ENCODE measurements around the gene FRMD5. TPM values are rescaled to one million over a fixed set of nuclear protein-coding genes. Genes with fewer than 3 reads are reported as not detected.

Gene FRMD5
- total RNA-seq, 1 donor from 2014 or later = 69.1 TPM

GRCh38 chr15:43948691-43949325 lies 246.3 kb downstream of the FRMD5 start:
- intact Hi-C loops (cut with DNase I) = no loop called here
- DNase-seq (ENCODE audit: low spot score) = no peak

GRCh38 chr15:43943511-43943910 lies 251.6 kb downstream of the FRMD5 start:
- intact Hi-C loops (cut with DNase I) = no loop called here
- DNase-seq (ENCODE audit: low spot score) = no peak

GRCh38 chr15:43942194-43942593 lies 252.9 kb downstream of the FRMD5 start:
- intact Hi-C loops (cut with DNase I) = no loop called here
- DNase-seq (ENCODE audit: low spot score) = no peak

- intact Hi-C loops (cut with DNase I) = no loop called here
- DNase-seq (ENCODE audit: low spot score) = no peak
These were observed 253.5 kb downstream of the FRMD5 start for GRCh38 chr15:43941555-43941954.

- DNase-seq (ENCODE audit: low spot score) = no peak
- intact Hi-C loops (cut with DNase I) = no loop called here
These were observed 254.0 kb downstream of the FRMD5 start for GRCh38 chr15:43941071-43941470.

- DNase-seq (ENCODE audit: low spot score) = no peak
- intact Hi-C loops (cut with DNase I) = no loop called here
These were observed 256.0 kb downstream of the FRMD5 start for GRCh38 chr15:43939070-43939469.

- no peak for DNase-seq (ENCODE audit: low spot score)
- intact Hi-C loops (cut with DNase I) = no loop called here
These were observed 260.6 kb downstream of the FRMD5 start for GRCh38 chr15:43934480-43934879.

- intact Hi-C loops (cut with DNase I) = no loop called here
- no peak for DNase-seq (ENCODE audit: low spot score)
These were observed 262.2 kb downstream of the FRMD5 start for GRCh38 chr15:43932907-43933306.

- intact Hi-C loops (cut with DNase I) = no loop called here
- no peak for DNase-seq (ENCODE audit: low spot score)
These were observed 263.2 kb downstream of the FRMD5 start for GRCh38 chr15:43931790-43932435.

- DNase-seq (ENCODE audit: low spot score) = no peak
- intact Hi-C loops (cut with DNase I) = no loop called here
These were observed 264.0 kb downstream of the FRMD5 start for GRCh38 chr15:43931119-43931518.

GRCh38 chr15:43930556-43930955 lies 264.5 kb downstream of the FRMD5 start:
- intact Hi-C loops (cut with DNase I) = no loop called here

GRCh38 chr15:43930079-43930478 lies 265.0 kb downstream of the FRMD5 start:
- no peak for DNase-seq (ENCODE audit: low spot score)
- intact Hi-C loops (cut with DNase I) = no loop called here

More at GRCh38 chr15:43930556-43930955, 264.5 kb downstream of the FRMD5 start:
- no peak for DNase-seq (ENCODE audit: low spot score)

GRCh38 chr15:43928152-43928551 lies 266.9 kb downstream of the FRMD5 start:
- no peak for DNase-seq (ENCODE audit: low spot score)

GRCh38 chr15:43927203-43927602 lies 267.9 kb downstream of the FRMD5 start:
- intact Hi-C loops (cut with DNase I) = no loop called here
- DNase-seq (ENCODE audit: low spot score) = no peak

More at GRCh38 chr15:43928152-43928551, 266.9 kb downstream of the FRMD5 start:
- intact Hi-C loops (cut with DNase I) = no loop called here

- DNase-seq (ENCODE audit: low spot score) = no peak
- intact Hi-C loops (cut with DNase I) = no loop called here
These were observed 271.5 kb downstream of the FRMD5 start for GRCh38 chr15:43923553-43923952.

- DNase-seq (ENCODE audit: low spot score) = no peak
- intact Hi-C loops (cut with DNase I) = no loop called here
These were observed 273.1 kb downstream of the FRMD5 start for GRCh38 chr15:43922021-43922420.

- intact Hi-C loops (cut with DNase I) = no loop called here
- no peak for DNase-seq (ENCODE audit: low spot score)
These were observed 274.3 kb downstream of the FRMD5 start for GRCh38 chr15:43920815-43921214.

- intact Hi-C loops (cut with DNase I) = no loop called here
- DNase-seq (ENCODE audit: low spot score) = no peak
These were observed 274.8 kb downstream of the FRMD5 start for GRCh38 chr15:43920254-43920600.

- intact Hi-C loops (cut with DNase I) = no loop called here
- DNase-seq (ENCODE audit: low spot score) = no peak
These were observed 275.4 kb downstream of the FRMD5 start for GRCh38 chr15:43919540-43920253.

GRCh38 chr15:43918717-43919116 lies 276.4 kb downstream of the FRMD5 start:
- intact Hi-C loops (cut with DNase I) = no loop called here
- no peak for DNase-seq (ENCODE audit: low spot score)

- intact Hi-C loops (cut with DNase I) = no loop called here
- no peak for DNase-seq (ENCODE audit: low spot score)
These were observed 278.8 kb downstream of the FRMD5 start for GRCh38 chr15:43916326-43916660.

All from cardiac septum (tissue), 1 donor.